Measurements from ENCODE around the gene DBF4B.
A peak's percentile ranks its signal among the peaks of the same experiment; 100 is the strongest.

The DBF4B gene

DNA sequence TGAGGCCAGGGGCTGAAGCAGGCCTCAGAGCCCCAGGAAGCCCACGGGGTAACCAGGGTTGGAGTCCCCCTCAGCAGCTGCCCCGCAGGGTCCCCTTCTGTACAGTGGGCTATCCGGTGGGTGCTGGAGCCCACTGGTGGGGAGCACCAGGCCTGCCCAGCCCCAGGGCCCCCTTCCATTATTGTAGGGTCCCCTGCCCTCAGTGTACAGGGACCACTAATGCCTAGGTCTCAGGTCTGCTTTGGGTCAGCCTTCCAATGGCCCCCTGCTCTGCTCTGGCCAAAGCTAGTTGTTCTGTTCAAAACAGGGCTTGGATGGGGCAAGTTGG is 51.4 kb downstream of the DBF4B start:
- DNase-seq (ENCODE audit: low spot score), result no peak

DNA sequence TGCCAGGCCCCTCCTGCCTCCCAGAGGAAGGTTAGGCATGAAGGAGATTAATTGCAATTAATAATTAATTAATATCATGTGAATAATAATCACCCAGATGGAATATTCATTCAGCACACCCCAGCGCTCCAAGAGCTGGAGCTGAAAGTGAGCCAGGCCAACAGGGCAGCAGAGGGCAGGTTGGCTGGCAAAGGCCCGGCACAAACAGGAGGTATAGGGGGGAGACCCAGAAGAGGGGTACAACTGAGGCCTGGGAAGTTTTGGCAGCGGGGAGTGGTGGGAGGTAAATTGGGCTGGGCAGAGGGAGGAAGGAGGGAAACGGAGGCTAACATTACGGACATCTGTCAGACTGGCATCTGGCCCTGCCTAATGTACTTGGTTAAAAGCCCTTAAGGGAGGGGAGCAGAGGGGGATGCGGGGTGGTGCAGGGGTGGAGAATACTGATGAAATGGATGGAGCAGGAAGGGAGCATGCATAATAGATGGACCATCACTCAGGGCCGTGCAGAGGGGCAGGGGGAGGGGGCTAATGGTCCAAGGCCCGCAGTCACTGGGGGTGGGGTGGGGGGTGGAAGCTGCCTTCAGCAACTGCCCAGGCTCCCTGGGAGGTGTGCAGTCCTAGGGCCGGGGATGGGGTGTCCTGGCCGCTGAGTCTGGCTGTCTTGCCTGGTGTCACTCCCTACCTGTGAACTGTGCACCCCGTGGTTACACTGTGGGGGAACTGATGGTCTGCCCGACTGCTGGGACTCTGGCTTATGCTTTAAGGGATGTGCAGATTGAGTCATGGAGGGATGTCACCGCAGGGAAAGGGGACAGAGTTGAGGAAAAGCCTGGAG is 52.2 kb downstream of the DBF4B start:
- no peak for DNase-seq (ENCODE audit: low spot score)

DNA sequence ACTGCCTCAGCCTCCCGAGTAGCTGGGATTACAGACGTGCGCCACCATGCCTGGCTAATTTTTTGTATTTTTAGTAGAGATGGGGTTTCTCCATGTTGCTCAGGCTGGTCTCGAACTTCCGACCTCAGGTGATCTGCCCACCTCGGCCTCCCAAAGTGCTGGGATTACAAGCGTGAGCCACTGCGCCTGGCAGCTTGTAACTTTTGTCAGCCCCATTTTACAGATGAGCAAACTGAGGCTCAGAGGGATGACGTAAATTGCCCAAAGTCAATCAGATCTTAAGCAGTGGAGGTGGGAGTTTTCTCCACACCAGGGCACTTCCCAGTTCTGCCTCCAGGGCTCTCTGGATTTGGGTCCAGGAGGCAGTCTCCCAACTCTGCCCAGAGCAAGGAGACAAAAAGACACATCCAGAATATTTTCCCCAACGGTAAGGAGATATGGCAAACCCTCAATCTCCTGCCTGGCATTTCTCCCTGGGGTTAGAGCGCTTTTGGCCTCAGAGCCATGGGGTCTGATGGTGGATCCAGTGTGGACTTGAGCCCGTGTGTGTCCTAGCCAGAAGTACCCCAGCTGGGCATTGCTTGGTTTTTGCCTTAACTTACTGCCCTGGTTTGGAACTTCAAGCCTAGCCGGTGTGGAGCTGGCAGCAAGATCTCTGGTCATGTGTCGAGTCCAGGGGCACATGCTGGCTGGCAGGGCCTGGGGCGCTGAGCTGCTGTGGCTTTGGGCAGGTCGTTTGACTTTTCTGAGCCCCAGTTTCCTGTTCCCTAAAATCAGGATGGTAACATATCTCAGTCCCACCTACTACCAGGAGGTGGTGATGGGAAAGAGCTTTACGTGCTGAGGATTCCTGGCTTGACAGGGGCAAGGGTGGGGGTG is 53.7 kb downstream of the DBF4B start:
- no peak for DNase-seq (ENCODE audit: low spot score)

DNA sequence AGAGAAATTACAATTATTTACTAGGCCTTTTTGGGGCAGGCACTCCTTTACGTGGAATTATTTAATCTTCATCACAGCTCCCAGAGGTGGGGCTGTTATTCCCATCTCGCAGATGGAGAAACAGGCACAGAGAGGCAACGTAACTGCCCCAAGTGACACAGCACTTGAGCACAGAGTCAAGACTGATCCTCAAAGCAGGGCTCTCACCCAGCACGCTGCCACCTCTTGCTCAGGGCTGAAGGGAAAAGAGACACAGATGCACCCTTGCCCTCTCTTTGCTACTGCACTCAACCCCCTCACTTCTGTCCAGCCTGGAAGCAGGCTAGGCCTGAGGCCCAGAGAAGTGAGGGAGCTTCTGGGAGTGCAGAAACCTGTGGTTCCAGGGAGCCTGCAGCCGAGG is 54.7 kb downstream of the DBF4B start:
- DNase-seq (ENCODE audit: low spot score), result no peak

DNA sequence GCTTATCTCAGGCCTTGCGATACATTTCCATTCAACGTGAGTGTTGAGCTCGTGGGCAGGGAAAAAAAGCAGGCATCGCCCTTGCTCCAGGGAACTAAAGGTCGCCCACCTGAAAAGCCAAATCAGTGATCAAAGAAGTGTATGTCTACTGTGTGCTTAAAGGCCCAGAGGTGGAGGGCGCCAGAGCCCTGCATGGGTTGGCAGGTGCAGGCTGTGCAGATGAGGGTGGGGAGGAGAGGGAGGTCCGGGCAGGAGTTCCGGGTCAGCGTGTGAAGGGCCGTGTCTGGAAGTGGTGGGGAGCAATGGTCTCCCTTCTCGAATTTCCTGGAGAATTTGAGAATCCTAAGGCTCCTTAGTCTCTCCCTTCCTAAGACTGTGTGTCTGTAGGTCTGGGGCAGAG is 57.5 kb downstream of the DBF4B start:
- DNase-seq (ENCODE audit: low spot score), result no peak

DNA sequence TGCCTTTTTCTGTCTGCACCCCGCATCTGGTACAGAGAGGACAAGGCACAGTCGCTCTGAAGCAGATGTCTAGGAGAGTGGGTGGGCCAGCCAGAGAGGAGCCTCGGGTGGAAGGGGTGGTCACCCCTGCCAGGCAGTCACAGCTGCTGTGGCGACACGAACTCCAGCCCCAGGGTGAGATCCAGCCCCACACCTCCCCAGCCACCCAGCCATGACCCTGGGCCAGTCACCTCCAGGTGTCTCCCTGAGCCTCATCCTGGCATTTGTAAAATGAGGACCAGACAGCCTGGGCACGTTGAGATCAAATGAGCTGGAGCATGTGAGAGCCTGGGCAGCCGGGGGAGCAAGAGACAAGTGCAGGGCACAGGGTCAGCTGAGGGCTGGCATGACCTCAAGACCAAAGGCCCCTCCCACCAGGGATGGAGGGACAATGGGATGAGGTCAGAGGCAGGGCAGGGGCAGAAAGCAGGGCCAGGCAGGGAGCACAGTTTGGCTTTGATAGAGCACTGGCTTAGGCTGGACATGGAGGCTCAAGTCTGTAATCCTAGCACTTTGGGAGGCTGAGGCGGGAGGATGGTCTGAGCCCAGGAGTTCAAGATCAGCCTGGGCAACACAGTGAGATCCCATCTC is 58.1 kb downstream of the DBF4B start:
- DNase-seq (ENCODE audit: low spot score), result no peak

DNA sequence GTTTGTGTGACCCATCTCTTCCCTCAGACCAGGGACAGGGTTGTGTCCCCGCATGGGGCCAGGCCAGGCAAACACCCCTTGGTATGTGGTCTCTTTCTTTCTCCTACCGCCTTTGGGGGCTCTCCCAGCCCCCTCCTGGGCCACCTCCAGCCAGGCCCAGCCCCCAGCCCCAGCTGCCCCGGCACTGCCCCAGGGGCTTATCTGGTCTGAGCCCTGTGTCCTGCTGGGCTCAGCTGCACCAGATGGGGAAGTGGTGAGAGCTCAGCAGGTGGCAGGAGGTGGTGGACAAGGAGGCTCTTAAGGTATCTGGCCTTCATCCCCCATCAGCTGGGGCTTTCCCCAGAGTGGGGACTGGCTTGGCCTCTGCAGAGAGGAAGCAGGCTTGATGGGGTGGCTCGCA is 59.0 kb downstream of the DBF4B start:
- no peak for DNase-seq (ENCODE audit: low spot score)

DNA sequence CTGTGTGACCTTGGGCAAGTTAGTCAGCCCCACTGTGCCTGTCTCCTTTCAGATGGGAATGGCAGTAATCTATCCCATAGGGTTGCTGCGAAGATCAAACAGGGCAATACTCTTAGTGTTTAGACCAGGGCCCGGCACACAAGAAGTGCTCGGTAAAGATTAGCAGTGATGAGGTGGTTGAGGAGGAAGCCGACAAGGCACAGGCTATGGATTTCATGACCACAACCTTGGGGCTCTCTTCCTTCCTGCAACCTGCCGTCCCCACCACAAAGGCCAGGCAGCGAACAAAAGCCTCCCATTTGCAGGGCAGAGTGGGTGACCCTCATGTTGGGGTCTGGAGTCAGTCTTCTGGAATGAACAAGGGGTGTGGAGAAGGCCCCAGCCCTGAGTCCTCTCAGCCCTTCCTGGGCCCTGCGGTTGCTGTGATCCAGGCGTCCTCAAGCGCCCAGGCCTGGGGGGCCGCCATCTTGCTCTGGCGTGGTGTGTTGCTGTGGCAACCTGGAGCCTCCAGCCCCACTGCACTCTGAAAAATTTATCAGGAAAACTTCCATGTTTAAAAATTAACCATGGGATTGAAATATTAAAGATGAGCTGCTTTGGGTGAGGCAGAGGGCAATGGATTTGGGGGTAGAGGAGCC is 60.2 kb downstream of the DBF4B start:
- no peak for DNase-seq (ENCODE audit: low spot score)

DNA sequence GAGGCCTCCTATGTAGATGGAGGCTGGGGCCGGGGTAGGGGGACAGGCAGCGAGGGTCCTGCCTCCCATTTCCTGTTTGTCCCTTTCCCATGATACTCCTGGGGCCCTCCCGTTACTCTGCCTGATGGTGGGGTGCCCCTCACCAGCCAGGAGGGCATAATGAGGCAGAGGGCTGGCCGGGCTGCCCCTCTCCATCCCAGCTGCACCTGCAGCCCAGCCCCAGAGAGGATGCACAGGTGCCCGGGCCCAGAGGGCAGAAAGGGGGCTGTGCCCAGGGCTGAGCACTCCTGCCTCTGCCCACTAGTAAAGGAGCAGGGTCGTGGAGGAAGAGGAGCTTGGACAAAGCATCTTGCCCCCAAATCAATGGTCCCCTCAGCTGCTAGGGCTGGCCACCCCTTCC is 60.8 kb downstream of the DBF4B start:
- DNase-seq (ENCODE audit: low spot score), result no peak

DNA sequence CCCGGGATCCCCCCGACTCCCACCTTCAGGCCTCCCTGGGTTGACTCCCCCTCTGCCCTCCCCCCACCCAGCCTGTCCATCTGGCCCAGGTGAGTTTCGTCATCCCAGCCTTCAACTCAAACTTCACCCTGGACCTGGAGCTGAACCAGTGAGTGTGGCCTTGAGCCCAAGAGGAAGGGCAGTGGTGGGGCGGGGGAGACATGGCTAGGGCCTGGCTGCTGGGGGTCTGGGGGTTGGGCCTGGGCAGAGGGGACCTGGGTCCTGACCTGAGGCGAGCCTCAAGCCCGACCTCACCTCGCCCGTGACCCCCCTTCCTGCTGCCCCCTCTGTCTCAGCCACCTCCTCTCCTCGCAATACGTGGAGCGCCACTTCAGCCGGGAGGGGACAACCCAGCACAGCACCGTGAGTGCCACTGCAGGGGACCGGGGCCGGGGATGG is 61.2 kb downstream of the DBF4B start:
- no peak for DNase-seq (ENCODE audit: low spot score)

DNA sequence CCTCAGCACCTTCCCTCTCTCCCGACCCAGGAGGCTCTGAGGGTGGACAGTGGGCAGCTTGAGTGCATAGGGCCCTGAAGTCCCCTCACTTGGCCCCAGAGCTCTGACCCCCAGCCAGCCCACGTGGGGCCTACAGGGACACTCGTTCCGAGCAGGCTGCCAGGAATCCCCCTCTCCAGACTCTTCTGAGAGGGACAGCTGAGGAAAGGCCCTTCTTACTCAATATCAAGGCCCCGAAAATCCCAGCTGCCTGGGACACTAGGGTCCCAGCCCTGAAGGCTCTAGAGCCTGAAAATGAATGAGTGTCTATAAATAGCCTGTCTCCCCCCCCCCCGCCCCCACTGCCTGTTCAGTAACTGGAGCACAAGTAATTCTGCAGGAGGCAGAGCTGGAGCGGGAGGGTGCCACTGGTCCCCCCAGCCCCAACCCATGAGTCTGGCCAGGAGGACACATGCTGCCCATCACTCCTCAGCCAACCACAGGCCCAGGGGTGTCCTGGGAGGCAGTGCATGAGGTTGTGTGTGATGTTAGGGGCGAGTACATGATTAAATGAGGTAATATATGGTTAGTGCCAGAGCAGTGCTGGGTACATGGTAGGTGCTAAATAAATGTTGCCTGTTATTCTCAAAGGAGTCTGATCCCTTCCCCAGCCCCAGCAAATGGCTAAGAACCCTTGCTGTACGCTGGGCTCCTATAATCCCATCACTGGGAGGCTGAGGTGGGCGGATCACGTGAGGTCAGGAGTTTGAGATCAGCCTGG is 61.9 kb downstream of the DBF4B start:
- DNase-seq (ENCODE audit: low spot score), result no peak

DNA sequence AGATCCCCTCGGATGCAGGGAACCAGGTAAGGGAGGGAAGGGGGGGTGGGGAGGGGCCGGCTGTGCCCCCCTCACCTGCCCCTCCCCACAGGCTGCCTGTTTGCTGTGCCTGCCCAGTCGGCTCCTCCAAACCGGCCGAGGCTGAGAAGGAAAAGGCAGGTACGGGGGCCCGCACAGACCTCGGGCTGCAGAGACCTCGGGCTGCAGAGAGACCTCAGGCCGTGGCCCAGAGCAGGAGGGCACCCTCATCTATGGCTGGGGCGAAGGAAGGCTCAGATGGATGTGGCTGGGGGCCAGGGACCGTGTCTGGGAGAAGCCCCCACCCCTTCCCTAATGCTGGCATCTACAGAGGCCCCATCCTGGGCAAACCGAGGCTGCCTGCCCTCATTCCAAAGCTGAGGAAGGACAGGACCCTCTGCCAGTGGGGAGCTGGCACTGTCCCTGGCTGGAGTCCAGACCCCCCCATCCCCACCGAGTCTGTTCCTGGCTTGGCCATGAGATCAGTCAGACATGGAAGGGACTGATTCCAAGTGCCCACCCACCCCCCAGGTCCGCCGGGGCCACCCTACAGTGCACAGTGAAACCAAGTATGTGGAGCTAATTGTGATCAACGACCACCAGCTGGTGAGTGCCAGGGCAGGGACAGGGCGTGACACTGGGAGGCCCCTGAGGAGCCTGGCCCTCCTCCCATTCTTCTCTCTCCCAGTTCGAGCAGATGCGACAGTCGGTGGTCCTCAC is 64.0 kb downstream of the DBF4B start:
- DNase-seq (ENCODE audit: low spot score), result no peak

DNA sequence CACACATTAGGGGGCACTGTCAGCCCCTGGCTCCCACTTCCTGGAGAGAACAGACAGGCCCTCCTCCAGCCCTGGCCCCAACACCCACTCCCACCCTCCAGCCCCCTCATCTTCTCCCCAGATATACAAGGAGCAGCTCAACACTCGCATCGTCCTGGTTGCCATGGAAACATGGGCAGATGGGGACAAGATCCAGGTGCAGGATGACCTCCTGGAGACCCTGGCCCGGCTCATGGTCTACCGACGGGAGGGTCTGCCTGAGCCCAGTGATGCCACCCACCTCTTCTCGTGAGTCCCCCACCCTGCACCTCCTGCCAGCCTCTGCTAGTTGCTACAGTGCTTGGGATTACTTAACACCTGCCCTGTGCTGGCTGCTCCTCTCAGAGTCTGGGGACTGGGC is 64.7 kb downstream of the DBF4B start:
- no peak for DNase-seq (ENCODE audit: low spot score)

DNA sequence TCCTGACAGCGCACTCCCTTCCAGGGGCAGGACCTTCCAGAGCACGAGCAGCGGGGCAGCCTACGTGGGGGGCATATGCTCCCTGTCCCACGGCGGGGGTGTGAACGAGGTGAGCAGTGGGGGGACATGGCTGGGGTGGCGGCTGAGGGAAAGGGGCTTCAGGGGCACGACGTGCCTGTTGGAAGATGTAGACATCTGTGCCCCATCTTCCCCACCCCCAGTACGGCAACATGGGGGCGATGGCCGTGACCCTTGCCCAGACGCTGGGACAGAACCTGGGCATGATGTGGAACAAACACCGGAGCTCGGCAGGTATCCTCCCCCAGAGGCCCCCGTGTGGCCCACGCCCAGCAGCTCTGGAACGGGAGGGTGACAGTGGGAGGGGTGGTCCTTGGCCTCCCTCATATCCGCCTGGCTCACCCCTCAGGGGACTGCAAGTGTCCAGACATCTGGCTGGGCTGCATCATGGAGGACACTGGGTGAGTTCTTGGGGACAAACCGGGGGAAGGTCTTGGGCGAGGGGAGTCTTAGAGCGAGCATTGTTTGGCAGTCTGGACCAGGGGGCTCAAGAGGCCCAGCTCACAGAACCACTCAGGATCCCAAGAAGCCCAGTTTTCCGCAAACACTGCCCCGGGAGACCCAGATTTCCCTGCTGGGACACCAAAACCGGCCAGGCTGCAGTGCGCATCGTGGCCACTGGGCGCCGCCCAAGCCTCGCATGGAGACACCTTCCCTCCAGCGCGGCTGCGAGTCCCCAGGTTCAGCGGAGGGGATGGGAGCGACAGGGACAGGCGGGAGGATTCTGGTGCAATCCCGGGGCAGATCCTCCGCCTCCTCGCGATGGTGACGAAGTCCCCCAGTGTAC is 66.0 kb downstream of the DBF4B start:
- peak; percentile 89 for DNase-seq (ENCODE audit: low spot score)

DNA sequence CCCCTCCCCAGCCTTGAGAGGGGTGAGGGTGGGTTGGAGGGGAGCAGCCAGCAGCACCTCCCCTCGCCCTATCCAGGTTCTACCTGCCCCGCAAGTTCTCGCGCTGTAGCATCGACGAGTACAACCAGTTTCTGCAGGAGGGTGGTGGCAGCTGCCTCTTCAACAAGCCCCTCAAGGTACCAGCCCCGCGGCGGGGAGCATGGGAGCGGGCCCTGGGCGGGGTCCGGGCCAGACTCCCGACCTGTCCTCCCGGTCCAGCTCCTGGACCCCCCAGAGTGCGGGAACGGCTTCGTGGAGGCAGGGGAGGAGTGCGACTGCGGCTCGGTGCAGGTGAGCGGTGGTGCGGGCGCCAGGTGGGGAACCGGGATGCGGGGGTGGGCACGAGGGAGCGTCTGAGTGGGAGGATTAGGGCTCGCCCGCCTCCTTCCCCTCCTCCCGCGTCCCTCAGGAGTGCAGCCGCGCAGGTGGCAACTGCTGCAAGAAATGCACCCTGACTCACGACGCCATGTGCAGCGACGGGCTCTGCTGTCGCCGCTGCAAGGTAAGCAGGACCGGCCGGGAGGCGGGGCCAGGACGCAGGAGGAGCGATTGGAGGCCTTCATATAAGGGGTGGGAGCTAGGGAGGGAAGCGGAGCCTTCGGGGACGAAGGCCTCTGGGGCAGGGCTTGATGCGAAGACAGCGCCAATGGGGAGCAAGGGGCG is 66.8 kb downstream of the DBF4B start:
- DNase-seq (ENCODE audit: low spot score), result no peak

DNA sequence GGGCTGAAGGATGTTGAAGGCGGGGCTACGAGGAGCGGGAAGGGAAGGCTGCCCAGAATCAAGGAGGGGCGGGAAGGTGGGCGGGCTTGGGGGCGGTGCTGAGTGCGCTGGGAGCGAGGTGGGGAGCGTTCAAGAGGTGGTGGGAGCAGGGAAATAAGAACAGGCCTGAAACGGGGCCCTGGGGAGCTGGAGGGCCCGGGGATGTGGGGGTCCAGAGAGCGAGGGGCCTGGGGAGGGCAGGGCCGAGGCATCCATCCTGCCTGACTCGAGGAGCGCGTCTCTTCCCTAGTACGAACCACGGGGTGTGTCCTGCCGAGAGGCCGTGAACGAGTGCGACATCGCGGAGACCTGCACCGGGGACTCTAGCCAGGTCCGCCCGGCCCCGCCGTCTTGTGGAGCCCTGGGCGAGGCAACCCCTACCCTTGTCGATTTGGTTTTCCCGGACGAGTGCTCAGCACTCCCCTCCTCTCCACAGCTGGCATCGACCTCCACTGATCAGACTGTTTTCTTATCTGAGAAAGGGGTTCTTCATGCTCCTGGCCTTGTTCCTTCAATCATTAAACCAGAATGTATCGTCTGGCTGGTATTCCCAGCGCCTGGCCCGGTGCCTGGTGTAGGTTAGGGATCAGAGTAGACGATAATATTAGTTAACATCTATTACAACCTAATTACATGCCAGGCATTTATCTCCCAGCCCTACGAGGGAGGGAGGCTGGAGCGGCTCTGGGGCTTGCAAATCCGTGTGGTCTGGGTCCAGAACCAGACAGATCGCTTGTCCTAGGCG is 67.6 kb downstream of the DBF4B start:
- peak; percentile 98 for DNase-seq (ENCODE audit: low spot score)

DNA sequence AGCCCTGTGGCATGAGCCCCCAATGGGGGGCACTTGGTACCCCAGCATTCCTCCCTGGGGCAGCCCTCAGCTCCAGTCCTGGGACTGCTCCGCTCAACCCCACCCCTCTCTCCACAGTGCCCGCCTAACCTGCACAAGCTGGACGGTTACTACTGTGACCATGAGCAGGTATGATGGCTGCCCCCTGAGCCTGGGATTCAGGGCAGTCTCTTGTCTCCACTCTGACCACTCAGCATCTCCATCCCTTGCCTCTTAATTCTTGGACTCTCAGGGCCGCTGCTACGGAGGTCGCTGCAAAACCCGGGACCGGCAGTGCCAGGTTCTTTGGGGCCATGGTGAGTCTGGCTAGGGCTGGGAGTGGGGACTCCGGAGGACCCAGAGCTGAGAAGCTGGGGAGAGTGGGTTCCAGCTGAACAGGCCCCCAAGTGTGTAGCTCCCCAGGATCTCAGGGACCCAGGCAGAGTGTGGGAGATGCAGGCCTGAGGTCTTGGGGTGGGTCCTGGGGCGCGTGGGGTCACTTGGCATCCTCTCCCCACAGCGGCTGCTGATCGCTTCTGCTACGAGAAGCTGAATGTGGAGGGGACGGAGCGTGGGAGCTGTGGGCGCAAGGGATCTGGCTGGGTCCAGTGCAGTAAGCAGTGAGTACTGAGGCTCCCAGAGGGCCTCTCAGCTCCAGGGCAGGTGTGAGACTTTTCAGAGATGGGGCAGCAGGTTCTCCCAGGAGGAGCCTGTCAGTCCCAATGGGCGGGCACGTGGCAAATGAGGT is 68.3 kb downstream of the DBF4B start:
- no peak for DNase-seq (ENCODE audit: low spot score)

All from germinal center (tissue), 1 donor.